HG03469 (cell line): ENCODE measurements around the gene ANKFN1.

Experiments used
- ATAC-seq: cut with Tn5 transposase; IDR thresholded peaks from one replicate; pipeline ENCODE4 v1.9.1; 2021; ENCODE audit warnings: mild to moderate bottlenecking, moderate library complexity, moderate number of reproducible peaks; ENCODE audit not compliant: unreplicated experiment

ANKFN1 gene, protein sequence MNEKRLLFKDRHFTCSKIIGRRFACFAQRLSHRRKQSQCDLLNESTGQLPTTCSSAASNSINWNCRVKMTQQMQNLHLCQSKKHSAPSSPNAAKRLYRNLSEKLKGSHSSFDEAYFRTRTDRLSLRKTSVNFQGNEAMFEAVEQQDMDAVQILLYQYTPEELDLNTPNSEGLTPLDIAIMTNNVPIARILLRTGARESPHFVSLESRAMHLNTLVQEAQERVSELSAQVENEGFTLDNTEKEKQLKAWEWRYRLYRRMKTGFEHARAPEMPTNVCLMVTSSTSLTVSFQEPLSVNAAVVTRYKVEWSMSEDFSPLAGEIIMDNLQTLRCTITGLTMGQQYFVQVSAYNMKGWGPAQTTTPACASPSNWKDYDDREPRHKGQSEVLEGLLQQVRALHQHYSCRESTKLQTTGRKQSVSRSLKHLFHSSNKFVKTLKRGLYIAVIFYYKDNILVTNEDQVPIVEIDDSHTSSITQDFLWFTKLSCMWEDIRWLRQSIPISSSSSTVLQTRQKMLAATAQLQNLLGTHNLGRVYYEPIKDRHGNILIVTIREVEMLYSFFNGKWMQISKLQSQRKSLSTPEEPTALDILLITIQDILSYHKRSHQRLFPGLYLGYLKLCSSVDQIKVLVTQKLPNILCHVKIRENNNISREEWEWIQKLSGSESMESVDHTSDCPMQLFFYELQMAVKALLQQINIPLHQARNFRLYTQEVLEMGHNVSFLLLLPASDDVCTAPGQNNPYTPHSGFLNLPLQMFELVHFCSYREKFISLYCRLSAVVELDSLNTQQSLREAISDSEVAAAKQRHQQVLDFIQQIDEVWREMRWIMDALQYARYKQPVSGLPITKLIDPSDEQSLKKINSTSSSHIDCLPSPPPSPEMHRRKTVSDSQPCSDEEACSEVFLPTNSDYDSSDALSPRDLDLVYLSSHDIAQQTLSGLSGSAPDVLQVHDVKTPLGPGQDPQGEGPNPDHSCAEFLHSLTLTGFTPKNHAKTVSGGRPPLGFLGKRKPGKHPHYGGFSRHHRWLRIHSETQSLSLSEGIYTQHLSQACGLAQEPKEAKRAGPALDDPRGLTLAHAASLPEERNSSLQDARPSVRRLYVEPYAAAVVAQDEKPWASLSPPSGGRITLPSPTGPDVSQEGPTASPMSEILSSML

DNA sequence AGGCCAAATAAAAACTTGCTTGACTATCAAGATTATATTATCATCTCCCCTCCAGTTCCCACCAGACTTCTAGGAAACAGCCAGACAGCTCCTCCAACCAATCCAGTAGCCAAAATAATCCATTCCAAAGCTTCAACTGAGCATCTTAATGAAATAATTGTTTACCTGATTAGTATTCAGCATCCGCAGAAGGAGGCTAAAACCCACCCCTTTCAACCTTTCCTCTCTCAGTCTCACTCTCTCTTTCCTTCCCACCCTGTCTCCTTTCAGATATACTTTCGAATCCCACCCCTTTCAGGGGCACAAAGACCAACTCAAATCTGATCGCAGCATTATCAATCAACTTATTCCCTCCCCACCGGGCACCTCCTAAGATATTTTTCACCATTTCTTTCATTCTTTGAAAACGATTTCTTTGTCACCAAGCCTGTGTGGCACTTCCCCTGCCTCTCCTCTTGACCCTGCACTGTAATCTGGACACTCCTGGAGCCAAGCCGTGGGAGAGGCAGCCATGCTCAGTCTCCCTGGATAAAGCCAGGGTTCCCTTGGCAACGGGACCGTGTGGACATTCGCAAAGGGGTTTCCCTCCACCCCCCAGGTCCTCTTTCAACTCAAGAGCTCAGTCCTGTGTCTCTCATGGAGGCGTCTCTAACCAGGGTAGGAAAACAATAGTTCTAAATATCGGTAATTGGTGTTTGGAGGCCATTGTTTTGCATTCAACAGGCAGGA lies at the start of gene ANKFN1:
Gene ANKFN1, plus strand, starts transcription at position 602 of the 729 bp plus-strand sequence. CDS start 59,193 bp downstream, outside the sequence.
- ATAC-seq: no peak

DNA sequence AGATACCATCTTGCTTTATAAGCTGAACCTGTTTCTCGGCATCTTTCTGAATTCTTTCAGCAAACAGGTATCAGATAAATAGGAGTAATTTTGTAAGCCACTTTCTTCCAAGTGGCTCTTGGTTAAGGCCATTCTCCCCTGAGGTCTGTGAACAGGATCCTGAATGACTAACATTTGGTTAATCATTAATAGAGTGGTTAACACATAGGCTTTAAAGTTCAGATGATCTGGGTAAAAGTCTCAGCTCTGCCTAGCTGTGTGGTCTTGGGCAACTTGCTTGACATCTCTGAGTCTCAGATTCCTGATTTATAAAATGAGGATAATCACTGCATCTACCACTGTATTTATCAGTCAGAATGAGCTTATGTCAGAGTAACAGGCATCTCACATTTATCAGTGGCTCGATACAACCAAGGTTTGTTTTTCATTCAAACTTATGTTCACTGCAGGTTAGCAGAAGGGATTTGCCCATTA lies 44.4 kb upstream of the ANKFN1 start:
- ATAC-seq: no peak

DNA sequence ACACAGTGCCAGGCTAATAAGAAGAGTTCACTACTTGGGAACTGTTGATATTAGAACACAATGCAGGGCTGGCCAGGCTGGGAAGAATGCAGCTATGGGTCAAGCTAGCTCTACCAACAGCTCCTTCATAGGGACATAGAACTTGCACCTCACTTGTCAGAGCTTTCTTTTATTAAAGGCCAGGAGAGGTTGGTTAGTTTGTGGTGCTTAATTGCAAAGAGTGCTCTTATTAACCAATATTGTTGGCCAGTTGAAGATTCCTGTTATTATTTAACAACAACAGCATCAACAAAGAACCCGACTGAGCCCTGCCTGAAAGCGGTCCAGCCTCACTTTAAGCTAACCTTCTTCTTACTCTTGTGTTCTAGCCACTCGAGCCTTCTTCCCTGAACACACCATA lies 43.4 kb upstream of the ANKFN1 start:
- no peak for ATAC-seq

DNA sequence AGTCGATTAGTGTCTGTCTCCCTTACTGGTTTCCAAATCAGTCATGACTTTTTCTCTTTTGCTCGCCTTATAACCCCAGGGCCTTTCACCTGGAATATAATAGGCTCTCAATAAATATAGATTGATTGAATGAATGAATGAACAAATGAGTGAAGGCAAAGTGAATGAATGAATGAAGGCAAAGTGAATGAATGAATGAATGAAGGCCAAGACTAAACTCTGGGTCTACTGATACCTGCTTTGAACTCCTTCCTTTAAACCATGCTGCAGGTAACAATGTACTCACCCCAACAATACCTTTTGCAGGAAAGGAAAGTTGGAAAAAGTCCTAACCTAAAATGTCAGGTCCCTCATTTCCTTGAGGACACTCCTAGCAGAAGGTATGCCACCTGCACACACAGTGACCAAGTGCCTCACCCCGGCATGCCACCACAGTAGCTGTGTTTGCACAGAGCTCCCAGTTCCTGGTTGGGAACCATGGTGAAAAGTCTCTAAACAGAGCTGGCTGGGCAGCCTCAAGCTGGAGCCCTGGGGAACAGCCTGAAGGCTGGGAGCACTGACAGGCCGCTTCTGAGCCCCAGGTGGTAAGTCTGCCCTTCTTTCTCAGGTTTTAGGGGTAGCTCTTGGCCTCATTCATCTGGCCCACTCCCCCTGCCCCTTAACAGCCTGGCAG lies 42.7 kb upstream of the ANKFN1 start:
- ATAC-seq: no peak

DNA sequence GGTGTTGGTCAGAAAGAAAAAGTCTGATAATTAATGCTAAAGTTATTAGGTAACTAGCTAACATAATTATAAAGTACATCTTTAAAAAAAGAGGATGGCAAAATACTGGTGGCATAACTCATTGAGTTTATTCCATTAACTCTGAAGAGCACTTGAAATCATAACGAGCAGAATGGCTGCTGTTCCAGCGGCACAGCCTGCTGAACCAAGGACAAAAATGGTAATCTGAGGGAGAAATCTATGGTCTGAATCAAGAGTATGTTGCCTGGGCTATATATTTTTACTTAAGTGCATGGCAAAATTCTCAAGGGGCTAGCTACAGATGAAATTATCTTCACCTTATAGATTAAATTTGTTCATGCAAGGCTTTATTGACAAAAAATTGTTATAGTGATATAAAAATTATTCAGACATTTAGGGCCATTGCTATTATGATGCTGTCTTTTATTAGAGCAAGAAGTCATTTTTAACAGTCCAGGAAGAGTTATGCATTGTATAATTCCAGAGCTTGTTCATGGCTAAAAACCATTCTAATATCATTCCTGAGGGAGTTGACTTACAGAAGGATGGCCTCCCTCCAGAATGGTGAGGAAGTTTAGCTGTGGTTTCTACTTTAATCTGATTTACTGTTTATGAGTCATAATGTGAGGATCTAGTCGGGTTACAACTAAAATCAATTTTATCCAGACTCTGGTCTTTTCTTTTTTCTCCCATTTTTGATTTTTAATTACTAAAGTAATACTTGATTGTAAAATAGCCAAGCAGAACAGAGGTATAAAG lies 41.4 kb upstream of the ANKFN1 start:
- ATAC-seq: no peak

DNA sequence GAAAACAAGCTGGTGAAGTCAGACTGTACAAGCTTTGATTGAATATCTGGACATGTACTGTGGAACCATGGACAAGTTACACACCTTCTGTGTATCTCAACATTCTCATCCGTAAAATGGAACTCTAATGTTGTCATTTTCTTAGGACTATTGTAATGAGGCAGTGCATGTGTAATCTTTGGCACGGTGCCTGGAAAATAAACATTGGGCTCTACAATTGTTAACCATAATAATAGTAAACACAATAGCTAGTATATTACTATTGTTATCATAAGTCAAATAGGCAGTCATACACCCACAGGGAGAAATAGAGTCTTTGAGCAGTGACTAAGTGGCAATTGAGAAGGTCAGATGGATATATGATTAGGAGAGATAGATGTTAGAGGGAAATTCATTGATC lies 39.8 kb upstream of the ANKFN1 start:
- no peak for ATAC-seq

DNA sequence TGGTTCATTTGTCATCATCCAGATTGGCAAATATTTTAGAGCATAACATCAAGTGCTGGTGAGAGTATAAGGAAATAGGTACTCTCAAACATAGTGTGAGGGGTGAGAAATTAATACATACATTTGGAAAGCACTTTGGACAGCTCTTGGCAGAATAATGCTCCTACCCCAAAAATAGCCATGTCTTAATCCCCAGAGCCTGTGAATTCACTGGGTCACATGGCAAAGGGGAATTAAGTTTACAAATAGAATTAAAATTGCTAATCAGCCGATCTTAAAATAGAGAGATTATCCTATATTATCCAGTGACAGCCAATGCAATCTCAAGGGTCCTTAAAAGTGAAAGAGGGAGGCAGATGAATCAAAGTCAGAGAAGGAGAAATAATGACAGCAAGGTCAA lies 38.8 kb upstream of the ANKFN1 start:
- no peak for ATAC-seq

DNA sequence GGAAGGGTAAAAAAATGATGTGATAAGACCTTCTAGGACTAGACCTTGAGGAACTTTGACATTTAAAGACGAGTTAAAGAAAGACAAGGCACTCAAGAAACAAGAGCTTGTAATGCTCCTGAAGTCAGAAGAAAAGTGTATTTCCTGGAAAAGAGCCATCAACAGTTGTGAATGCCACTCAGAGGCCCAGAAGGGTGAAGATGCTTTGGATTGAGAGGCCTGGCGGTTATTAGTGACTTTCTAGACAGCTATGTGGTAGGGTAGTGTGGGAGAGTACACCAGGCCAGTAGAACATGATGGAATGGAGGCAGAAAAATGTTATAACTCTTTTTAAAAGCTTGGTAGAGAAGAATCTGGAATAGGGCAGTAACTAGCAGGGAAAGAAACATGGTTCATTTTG lies 34.1 kb upstream of the ANKFN1 start:
- no peak for ATAC-seq

DNA sequence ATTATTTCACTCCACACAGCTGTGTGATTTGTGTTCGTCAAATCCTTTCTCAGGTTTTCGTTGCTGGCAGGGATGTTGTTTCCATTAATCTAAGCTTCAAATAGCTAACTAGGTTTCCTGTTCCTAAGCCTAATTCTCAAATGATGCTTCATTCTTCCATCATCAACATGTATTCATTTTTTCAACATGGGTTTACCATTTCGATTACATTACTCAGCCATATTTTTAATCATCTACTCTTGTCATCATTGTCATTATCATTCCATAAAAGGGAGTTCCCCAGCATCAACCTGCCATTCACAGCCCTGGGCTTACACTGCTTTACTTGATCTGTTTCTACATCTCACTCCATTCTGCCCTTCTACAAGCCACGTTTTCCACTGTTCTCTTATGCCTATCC lies 33.3 kb upstream of the ANKFN1 start:
- no peak for ATAC-seq

DNA sequence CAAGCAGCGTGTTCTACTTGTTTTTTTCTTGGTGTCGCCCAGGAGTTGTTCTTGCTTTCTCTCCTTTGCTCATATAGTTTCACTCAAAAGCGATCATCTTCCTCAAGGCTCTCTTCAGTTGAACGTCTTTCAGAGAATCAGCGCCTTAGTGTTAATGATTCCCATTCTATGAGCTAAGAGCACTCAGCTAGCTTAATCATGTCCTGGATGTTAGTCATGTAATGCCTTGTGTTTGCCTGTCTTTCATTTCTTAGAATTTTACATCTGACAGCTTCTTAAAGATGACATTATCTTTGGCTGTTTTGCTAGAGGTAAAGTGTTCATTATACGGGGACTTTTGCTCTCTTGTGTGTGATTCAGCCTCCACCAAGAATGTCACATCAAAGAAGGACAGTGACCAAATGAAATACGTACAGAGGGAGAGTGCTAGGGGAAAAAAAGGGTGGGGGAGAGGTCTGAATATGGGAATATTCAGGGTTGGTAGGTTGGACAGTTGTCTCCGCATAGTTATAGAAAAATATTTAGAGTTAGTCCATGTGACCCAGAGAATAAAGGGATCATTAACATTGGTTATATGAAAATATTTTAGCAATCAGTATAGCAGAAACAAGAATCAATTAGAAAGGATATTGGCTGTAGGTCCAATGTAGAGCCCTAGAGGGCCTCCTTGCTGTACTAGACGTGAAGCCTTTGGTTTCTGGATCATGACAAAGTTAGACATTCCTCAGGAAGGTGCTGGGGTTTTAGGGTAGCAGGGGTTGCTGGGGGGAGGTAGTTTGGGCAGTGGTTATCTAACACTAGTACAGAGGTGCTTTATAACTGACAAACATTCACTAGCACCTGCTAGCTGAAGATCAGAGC lies 31.9 kb upstream of the ANKFN1 start:
- ATAC-seq: no peak

DNA sequence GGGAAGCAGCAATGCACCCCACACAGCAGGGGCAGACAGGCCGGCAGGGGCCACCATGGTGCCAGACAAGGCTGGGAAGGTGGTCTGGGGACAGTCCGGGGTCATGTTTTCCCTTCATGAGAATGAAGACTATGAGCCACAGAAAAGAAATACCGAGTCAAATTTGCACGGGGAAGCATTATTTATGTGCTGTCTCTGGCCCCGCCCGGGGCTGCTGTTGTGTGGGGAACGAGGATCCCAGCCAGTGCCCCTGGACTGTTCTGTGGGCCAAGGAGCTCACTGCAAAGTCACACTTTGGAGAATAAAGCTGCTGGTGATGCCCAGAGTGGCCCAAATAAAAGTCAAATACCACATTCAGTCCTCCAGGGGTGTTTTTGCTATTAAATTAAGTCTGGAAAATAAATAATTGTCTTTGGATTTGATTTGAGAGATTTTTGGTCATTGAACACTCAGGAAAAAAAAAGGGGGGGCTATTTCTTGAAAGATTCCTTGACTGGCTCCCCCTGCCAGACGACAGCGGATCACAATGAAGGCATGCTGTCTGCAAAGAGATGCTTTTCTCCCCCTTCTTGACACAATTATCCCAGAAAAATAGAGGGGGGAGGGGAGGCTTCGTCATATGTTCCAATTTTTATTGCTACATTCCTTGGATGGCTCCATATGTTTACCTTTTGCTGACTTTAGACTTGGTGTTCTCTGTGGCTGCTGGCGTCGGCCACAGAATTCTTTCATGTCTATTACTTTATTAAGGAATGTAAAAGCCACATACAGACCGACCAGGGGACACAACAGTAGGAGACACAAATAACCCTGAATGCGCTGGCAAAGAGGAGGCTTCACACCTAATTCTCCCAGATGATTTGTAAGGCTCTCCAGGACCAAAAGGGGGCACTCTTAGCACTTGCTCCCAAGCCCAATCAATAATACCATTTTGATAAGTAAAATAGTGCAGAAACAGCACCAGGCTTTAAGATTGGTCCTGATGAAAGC lies 27.1 kb upstream of the ANKFN1 start:
- no peak for ATAC-seq

DNA sequence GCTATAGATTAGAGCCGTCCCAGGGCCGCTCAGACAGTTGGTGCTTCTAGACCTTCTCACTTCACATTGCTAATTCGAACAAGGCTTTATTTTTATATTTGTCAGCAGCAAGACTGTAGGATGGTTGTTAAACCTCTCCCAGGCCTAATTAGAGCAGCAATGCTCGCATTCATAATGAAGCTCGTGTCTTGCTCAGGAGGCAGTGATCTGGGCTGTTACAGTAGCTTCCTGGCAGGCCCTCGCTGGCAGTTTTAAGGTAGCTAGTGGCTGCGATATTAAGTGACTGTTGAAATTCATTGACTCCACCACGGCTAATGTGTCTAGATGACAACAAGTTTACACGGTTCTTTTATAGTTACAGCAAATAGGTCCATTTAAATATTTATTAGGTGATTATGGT lies 23.2 kb upstream of the ANKFN1 start:
- ATAC-seq: no peak

DNA sequence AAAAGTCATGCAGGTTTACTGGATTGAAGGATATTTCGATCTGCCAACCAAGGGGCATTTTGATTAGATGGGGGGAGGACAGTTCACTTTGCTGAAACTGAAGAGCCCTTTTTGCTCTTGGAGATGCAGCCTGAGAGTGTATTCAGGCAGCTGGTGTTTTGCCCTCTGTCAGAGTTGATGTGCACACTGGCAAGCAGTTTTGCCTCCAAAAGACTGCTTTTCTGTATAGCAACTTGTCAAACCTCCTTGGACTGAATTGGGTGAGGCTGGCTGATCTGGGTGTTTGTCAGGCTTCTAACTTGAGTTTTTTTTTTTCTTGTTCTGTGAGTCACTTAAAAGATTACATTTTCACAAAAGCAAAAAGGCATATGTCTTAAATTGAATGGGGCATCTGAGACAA lies 22.6 kb upstream of the ANKFN1 start:
- ATAC-seq: no peak

DNA sequence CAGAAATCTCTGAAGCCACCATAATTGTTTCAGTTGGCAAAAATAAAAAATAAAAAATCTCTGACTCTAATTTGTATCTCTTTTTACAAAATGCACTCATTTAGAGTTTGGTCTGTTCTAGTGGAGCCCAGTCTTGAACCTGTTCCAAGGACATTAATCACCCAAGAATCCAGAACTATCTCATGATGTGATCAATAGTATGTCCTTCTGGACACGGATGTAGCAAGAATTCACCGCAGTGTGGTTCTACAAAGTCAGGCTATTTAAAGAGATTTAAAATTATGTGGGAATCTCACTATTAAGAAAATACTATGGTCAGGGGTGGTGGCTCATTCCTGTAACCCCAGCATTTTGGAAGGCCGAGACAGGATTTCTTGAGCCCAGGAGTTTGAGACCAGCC lies 21.8 kb upstream of the ANKFN1 start:
- ATAC-seq: no peak

DNA sequence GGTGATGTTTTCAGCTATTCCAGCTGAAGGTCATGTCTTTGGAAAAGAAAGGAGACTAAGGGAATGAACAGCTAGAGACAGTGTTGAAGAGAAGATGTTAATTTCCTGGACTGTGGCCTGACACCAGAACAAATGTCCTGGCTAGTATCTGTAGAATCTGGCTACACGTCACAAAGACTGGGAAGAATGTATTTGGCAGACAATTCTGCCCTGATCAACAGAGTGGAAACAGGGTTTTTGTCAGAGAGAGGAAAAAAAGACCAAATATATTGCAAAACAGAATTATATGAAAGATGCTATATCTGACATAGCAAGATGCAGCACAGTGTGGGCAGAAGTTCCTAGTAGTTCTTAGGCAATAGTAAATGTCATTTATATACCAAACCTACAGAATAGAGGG lies 17.0 kb upstream of the ANKFN1 start:
- ATAC-seq: no peak

DNA sequence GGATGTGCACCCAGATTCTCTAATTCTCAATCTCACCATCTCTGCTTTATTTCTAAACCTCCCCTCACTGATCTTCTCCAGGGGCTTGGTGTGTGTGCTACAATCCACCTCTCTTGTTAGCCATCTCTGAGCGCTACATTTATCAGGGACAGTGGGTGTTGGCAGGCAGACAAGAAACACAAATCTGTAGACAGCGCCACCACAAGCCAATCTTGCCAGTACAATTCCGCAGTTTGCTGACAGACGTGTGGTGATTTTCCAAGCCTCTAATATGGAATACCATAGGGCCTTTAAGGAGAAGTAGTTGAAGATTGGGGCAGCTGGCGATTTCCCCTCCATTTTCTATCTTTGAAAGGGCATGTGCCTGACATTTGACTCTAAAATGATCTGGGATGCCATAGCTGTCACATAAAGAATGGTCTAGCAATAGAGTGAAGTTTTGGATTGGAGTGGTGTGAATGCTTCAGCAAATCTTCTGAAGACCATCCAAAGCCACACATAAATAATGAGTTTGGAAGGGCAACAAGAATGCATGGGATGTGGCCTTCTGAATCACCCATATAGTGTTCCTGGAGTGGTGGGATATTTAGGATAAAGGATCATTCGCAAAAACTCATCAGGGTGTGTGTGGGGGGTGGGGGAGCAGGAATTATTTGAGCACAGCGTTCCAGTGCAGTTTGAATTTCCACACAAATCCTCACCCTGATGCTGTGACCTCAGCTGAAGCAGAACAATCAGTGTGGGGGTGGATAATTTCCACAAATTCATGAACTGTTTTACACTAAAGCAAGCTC lies 12.0 kb upstream of the ANKFN1 start:
- ATAC-seq: no peak
